OCI-LY7 (cell line): ENCODE results near the gene PRR5L. TPM values are rescaled to one million over a fixed set of nuclear protein-coding genes. Genes with fewer than 3 reads are reported as not detected.

Experiments
- BruUV-seq: library from RNA; stranded (reverse); fragments of 400-500 nt; replicated peaks from 2 replicates; lab custom pipeline; 2021; lab: Mats Ljungman, UMichigan
- CTCF ChIA-PET: fragments of 300-600 bp; sonication (Branson Sonifier 250); formaldehyde crosslinking; loops from one replicate; lab custom pipeline; 2022; ENCODE audit warnings: antibody characterized with exemption; ENCODE audit not compliant: unreplicated experiment; lab: Charles Lee
- POLR2A ChIA-PET: fragments of 300-600 bp; sonication (Branson Sonifier 250); formaldehyde crosslinking; loops from one replicate; lab custom pipeline; 2022; ENCODE audit warnings: antibody characterized with exemption; lab: Charles Lee
- DNase-seq: peaks from one replicate; pipeline ENCODE4 v3.0.0-alpha.2; 2015; ENCODE audit warnings: low spot score
- H2AFZ ChIP-seq: fragments of 200-600 bp; sonication (generic), shearing (Covaris generic); 2 replicates; pipeline ENCODE4 v1.6.1; 2014; ENCODE audit warnings: mild to moderate bottlenecking, antibody characterized with exemption, low read length, moderate library complexity
- H3K27ac ChIP-seq: fragments of 200-600 bp; sonication (generic); 2 replicates; pipeline ENCODE4 v1.5.1; 2014; ENCODE audit warnings: mixed run types, low read depth, mild to moderate bottlenecking, moderate library complexity, low read length, inconsistent platforms; ENCODE audit not compliant: poor library complexity, severe bottlenecking
- H3K36me3 ChIP-seq: fragments of 200-600 bp; sonication (generic); 2 replicates; pipeline ENCODE4 v1.6.1; 2014; ENCODE audit warnings: mild to moderate bottlenecking, antibody characterized with exemption, low read length, moderate library complexity, mixed read lengths; ENCODE audit not compliant: insufficient read depth
- H3K4me1 ChIP-seq: fragments of 200-600 bp; sonication (generic); 2 replicates; pipeline ENCODE4 v1.5.1; 2014; ENCODE audit warnings: mild to moderate bottlenecking, low read length; ENCODE audit not compliant: insufficient read depth, poor library complexity, severe bottlenecking
- H3K4me2 ChIP-seq: fragments of 200-600 bp; sonication (generic); 2 replicates; pipeline ENCODE4 v1.6.1; 2014; ENCODE audit warnings: mild to moderate bottlenecking, low read length
- H3K4me3 ChIP-seq: fragments of 200-600 bp; sonication (generic); 2 replicates; pipeline ENCODE4 v1.5.1; 2014; ENCODE audit warnings: mild to moderate bottlenecking, low read depth, low read length; ENCODE audit not compliant: poor library complexity, severe bottlenecking
- H3K79me2 ChIP-seq: fragments of 200-600 bp; sonication (generic); 2 replicates; pipeline ENCODE4 v1.6.1; 2016; ENCODE audit warnings: low read depth, mild to moderate bottlenecking, low read length, moderate library complexity, mixed read lengths; ENCODE audit not compliant: insufficient read depth
- H3K9me2 ChIP-seq: fragments of 200-600 bp; sonication (generic); 2 replicates; pipeline ENCODE4 v1.6.1; 2016; ENCODE audit warnings: mild to moderate bottlenecking, low read length, mixed read lengths; ENCODE audit not compliant: insufficient read depth
- H3K9me3 ChIP-seq: fragments of 200-600 bp; sonication (generic); 2 replicates; pipeline ENCODE4 v1.6.1; 2014; ENCODE audit warnings: mild to moderate bottlenecking, mixed run types, low read length, mixed read lengths
- H4K20me1 ChIP-seq: fragments of 200-600 bp; sonication (generic); 2 replicates; pipeline ENCODE4 v1.6.1; 2014; ENCODE audit warnings: mild to moderate bottlenecking, antibody characterized with exemption, low read length, moderate library complexity, mixed read lengths; ENCODE audit not compliant: insufficient read depth
- CTCF ChIP-seq: fragments of 200-600 bp; sonication (generic); conservative IDR thresholded peaks from 2 replicates; pipeline ENCODE4 v1.5.1; 2014; ENCODE audit warnings: mild to moderate bottlenecking, antibody characterized with exemption, low read length, moderate library complexity, mixed read lengths
- EZH2phosphoT487 ChIP-seq: fragments of 200-600 bp; sonication (generic); IDR thresholded peaks from 2 replicates; pipeline ENCODE4 v1.6.1; 2018; ENCODE audit warnings: low read depth, borderline replicate concordance, mild to moderate bottlenecking, mixed run types, antibody characterized with exemption, low read length, moderate library complexity, mixed read lengths
- intact Hi-C: fragments of 100-400 bp; cut with micrococcal nuclease; formaldehyde crosslinking; loops from one replicate; pipeline ENCODE4 v1.10.0; 2022; ENCODE audit not compliant: unreplicated experiment
- total RNA-seq, 2 experiments: library from RNA; depleted of rRNA in 1 of 2; stranded (reverse); fragments of >200 nt in 1 of 2; shearing (Covaris generic) in 1 of 2; gene quantifications; 2 replicates each; pipeline ENCODE4 v1.2.3, GENCODE V29; 2014 to 2022

The PRR5L gene
- total RNA-seq, 2 experiments from 2014 or later: not detected

GRCh38 chr11:36364551-36365325, 68.7 kb downstream of the PRR5L start:
- no peak overlapping the region for H3K27ac ChIP-seq
- no peak for DNase-seq
- H2AFZ ChIP-seq: peak overlapping the region; percentile 57
- no peaks in the 10 kb centered on the region for H3K9me2 ChIP-seq
- H3K79me2 ChIP-seq: no peaks in the 10 kb centered on the region
- no peaks in the 10 kb centered on the region for H3K9me3 ChIP-seq
- intact Hi-C loops: no loop called here
- peak overlapping the region; percentile 30 for H3K4me2 ChIP-seq
- CTCF ChIA-PET: no interaction called here
- H3K4me3 ChIP-seq: no peak overlapping the region
- TF ChIP-seq CTCF: no peak
- no peak for TF ChIP-seq EZH2phosphoT487
- no peaks in the 10 kb centered on the region for H3K36me3 ChIP-seq
- H3K4me1 ChIP-seq: peaks cover 64% of the 10 kb centered on the region
- no peaks in the 10 kb centered on the region for H4K20me1 ChIP-seq
- POLR2A ChIA-PET: interaction anchor here (0.9 to 1.3 kb wide), 3 partner anchors 11 to 17 kb away, joined by 3 read pairs; no protein-coding TSS in a partner anchor
- BruUV-seq: no TSS peak

GRCh38 chr11:36365907-36366306, 69.8 kb downstream of the PRR5L start:
- Histone ChIP-seq H3K4me2 (no peak overlapping the region), H3K36me3 (no peaks in the 10 kb centered on the region), H3K27ac (no peak overlapping the region), H3K9me3 (no peaks in the 10 kb centered on the region), H2AFZ (peak overlapping the region; percentile 34; the same call in 1 of the 2 replicates), H3K4me1 (peaks cover 52% of the 10 kb centered on the region), H3K4me3 (no peak overlapping the region), H3K9me2 (no peaks in the 10 kb centered on the region), H4K20me1 (no peaks in the 10 kb centered on the region), H3K79me2 (no peaks in the 10 kb centered on the region)
- ChIA-PET CTCF (no interaction called here), POLR2A (interaction anchor here (0.5 to 1.3 kb wide), 4 partner anchors 11 to 1575 kb away, joined by 3 read pairs; no protein-coding TSS in a partner anchor)
- no TSS peak for BruUV-seq
- DNase-seq: no peak
- intact Hi-C loops: no loop called here
- TF ChIP-seq EZH2phosphoT487 (no peak), CTCF (no peak)
